ENCODE measurements around the gene RTN4R.

Gene RTN4R

GRCh38 chr22:20254975-20255946, 12.9 kb downstream of the RTN4R start:
- Histone ChIP-seq H3K9ac (ENCODE audit: low read length) (no peak overlapping the region), H2BK12ac (ENCODE audit: low read length in 2 of 2) (no peak overlapping the region), H3K9me3 (ENCODE audit: control insufficient read depth, low read length) (no peaks in the 10 kb centered on the region), H4K91ac (ENCODE audit: low read length) (no peak overlapping the region), H3K4me3 (ENCODE audit: insufficient read depth in 1 of 2, low read depth in 1 of 2, low read length in 2 of 2) (no peak overlapping the region), H3K27ac (ENCODE audit: low read length, poor library complexity, severe bottlenecking) (no peak overlapping the region), H2AFZ (ENCODE audit: low read depth, low read length) (no peak overlapping the region), H3K4ac (ENCODE audit: low read depth in 1 of 2, low read length in 2 of 2) (no peak overlapping the region), H3K18ac (ENCODE audit: low read depth in 1 of 2, low read length in 2 of 2) (no peak overlapping the region), H2BK5ac (ENCODE audit: low read depth, low read length, poor library complexity, severe bottlenecking) (no peak overlapping the region), H4K8ac (ENCODE audit: low read length) (no peak overlapping the region), H2BK15ac (ENCODE audit: low read depth, poor library complexity, severe bottlenecking) (no peak overlapping the region), H3K14ac (ENCODE audit: low read length in 2 of 2) (no peak overlapping the region), H2AK5ac (ENCODE audit: low read length, severe bottlenecking) (no peak overlapping the region), H3K79me1 (replicated peaks; ENCODE audit: low read length, poor library complexity, severe bottlenecking) (no peaks in the 10 kb centered on the region), H3K36me3 (ENCODE audit: control insufficient read depth in 1 of 2, insufficient read depth in 2 of 2, low read depth in 1 of 2, low read length in 2 of 2) (no peaks in the 10 kb centered on the region), H3K4me1 (ENCODE audit: control insufficient read depth, insufficient read depth, low read depth, low read length) (peaks cover 3% of the 10 kb centered on the region), H3K4me2 (ENCODE audit: low read length, poor library complexity, severe bottlenecking) (no peak overlapping the region), H2BK120ac (ENCODE audit: low read depth, low read length) (no peak overlapping the region), H3K27me3 (ENCODE audit: control insufficient read depth in 1 of 2, insufficient read depth in 1 of 2, low read length in 2 of 2) (peaks cover 0 to 19% of the 10 kb centered on the region in 2 experiments), H3K23ac (ENCODE audit: low read length in 2 of 2) (no peak overlapping the region)
- WGBS, result 76% methylated on average over 14 of the region's 23 CpGs
- DNase-seq, result no peak

DNA sequence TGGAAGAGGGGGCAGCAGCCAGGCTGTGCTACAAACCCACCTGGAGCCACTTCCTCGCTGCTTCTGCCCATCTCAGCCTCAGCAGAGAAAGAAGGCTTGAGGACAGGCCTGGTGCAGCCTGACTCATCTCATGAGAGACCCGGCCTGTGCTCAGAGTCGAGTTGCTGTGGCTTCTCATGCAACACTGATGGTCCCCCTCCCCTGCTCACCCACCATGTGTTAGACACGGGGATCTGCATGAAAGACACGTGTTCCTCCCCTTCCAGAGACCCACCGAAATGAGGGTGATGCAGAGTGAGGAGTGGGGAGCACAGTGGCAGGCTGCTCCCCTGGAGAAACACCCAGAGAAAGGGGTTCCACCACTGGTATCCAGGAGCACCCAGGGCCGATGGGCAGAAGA, 15.0 kb downstream of the RTN4R start:
- Histone ChIP-seq H3K4me2 (ENCODE audit: low read length, poor library complexity, severe bottlenecking) (no peak overlapping the region), H4K8ac (ENCODE audit: low read length) (no peak overlapping the region), H3K79me1 (replicated peaks; ENCODE audit: low read length, poor library complexity, severe bottlenecking) (no peaks in the 10 kb centered on the region), H3K4me1 (ENCODE audit: control insufficient read depth, insufficient read depth, low read depth, low read length) (peaks cover 12% of the 10 kb centered on the region), H2AFZ (ENCODE audit: low read depth, low read length) (no peak overlapping the region), H3K9ac (ENCODE audit: low read length) (no peak overlapping the region), H3K27me3 (ENCODE audit: control insufficient read depth in 1 of 2, insufficient read depth in 1 of 2, low read length in 2 of 2) (peaks cover 0 to 22% of the 10 kb centered on the region in 2 experiments), H2BK12ac (ENCODE audit: low read length in 2 of 2) (no peak overlapping the region), H3K14ac (ENCODE audit: low read length in 2 of 2) (no peak overlapping the region), H3K4me3 (ENCODE audit: insufficient read depth in 1 of 2, low read depth in 1 of 2, low read length in 2 of 2) (no peak overlapping the region), H2BK120ac (ENCODE audit: low read depth, low read length) (no peak overlapping the region), H3K9me3 (ENCODE audit: control insufficient read depth, low read length) (no peaks in the 10 kb centered on the region), H3K4ac (ENCODE audit: low read depth in 1 of 2, low read length in 2 of 2) (no peak overlapping the region), H2BK5ac (ENCODE audit: low read depth, low read length, poor library complexity, severe bottlenecking) (no peak overlapping the region), H2BK15ac (ENCODE audit: low read depth, poor library complexity, severe bottlenecking) (no peak overlapping the region), H3K23ac (ENCODE audit: low read length in 2 of 2) (no peak overlapping the region), H3K27ac (ENCODE audit: low read length, poor library complexity, severe bottlenecking) (no peak overlapping the region), H2AK5ac (ENCODE audit: low read length, severe bottlenecking) (no peak overlapping the region), H4K91ac (ENCODE audit: low read length) (no peak overlapping the region), H3K18ac (ENCODE audit: low read depth in 1 of 2, low read length in 2 of 2) (no peak overlapping the region), H3K36me3 (ENCODE audit: control insufficient read depth in 1 of 2, insufficient read depth in 2 of 2, low read depth in 1 of 2, low read length in 2 of 2) (no peaks in the 10 kb centered on the region)
- no peak for DNase-seq
- WGBS, result 76% methylated on average over 5 of the region's 7 CpGs

DNA sequence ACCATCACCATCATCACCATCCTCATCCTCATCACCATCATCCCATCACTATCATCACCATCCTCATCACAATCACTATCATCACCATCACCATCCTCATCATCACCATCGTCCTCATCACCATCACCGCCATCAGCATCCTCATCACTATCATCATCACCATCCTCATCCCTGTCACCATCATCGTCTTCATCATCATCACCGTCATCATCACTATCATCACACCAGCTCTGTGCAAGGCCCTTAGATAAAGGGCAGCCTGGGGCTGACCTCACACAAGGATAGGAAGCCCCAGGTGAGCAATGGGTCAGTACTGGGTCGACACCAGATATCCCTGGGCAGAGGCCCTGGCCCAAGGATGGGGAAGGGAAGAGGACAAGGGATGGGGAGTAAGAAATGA, 16.1 kb downstream of the RTN4R start:
- Histone ChIP-seq H3K4me1 (ENCODE audit: control insufficient read depth, insufficient read depth, low read depth, low read length) (peaks cover 20% of the 10 kb centered on the region), H3K23ac (ENCODE audit: low read length in 2 of 2) (no peak overlapping the region), H2BK15ac (ENCODE audit: low read depth, poor library complexity, severe bottlenecking) (no peak overlapping the region), H2AFZ (ENCODE audit: low read depth, low read length) (no peak overlapping the region), H3K27ac (ENCODE audit: low read length, poor library complexity, severe bottlenecking) (no peak overlapping the region), H3K79me1 (replicated peaks; ENCODE audit: low read length, poor library complexity, severe bottlenecking) (no peaks in the 10 kb centered on the region), H3K4ac (ENCODE audit: low read depth in 1 of 2, low read length in 2 of 2) (no peak overlapping the region), H3K27me3 (ENCODE audit: control insufficient read depth in 1 of 2, insufficient read depth in 1 of 2, low read length in 2 of 2) (peaks cover 0 to 17% of the 10 kb centered on the region in 2 experiments), H4K91ac (ENCODE audit: low read length) (no peak overlapping the region), H2AK5ac (ENCODE audit: low read length, severe bottlenecking) (no peak overlapping the region), H3K14ac (ENCODE audit: low read length in 2 of 2) (no peak overlapping the region), H4K8ac (ENCODE audit: low read length) (no peak overlapping the region), H3K9ac (ENCODE audit: low read length) (no peak overlapping the region), H3K4me3 (ENCODE audit: insufficient read depth in 1 of 2, low read depth in 1 of 2, low read length in 2 of 2) (no peak overlapping the region), H2BK120ac (ENCODE audit: low read depth, low read length) (no peak overlapping the region), H3K4me2 (ENCODE audit: low read length, poor library complexity, severe bottlenecking) (no peak overlapping the region), H3K9me3 (ENCODE audit: control insufficient read depth, low read length) (no peaks in the 10 kb centered on the region), H3K36me3 (ENCODE audit: control insufficient read depth in 1 of 2, insufficient read depth in 2 of 2, low read depth in 1 of 2, low read length in 2 of 2) (no peaks in the 10 kb centered on the region), H2BK12ac (ENCODE audit: low read length in 2 of 2) (no peak overlapping the region), H2BK5ac (ENCODE audit: low read depth, low read length, poor library complexity, severe bottlenecking) (no peak overlapping the region), H3K18ac (ENCODE audit: low read depth in 1 of 2, low read length in 2 of 2) (no peak overlapping the region)
- DNase-seq, result no peak
- 83% methylated on average over 5 of the region's 5 CpGs for WGBS

GRCh38 chr22:20251491-20251890, 16.6 kb downstream of the RTN4R start:
- no peak overlapping the region for H3K27ac ChIP-seq (ENCODE audit: low read length, poor library complexity, severe bottlenecking)
- H2AK5ac ChIP-seq (ENCODE audit: low read length, severe bottlenecking), result no peak overlapping the region
- H3K4me2 ChIP-seq (ENCODE audit: low read length, poor library complexity, severe bottlenecking), result no peak overlapping the region
- H2AFZ ChIP-seq (ENCODE audit: low read depth, low read length), result no peak overlapping the region
- H2BK5ac ChIP-seq (ENCODE audit: low read depth, low read length, poor library complexity, severe bottlenecking), result no peak overlapping the region
- H3K4me1 ChIP-seq (ENCODE audit: control insufficient read depth, insufficient read depth, low read depth, low read length), result peaks cover 23% of the 10 kb centered on the region
- H2BK12ac ChIP-seq (ENCODE audit: low read length in 2 of 2), result no peak overlapping the region
- no peak overlapping the region for H3K4ac ChIP-seq (ENCODE audit: low read depth in 1 of 2, low read length in 2 of 2)
- H3K18ac ChIP-seq (ENCODE audit: low read depth in 1 of 2, low read length in 2 of 2), result no peak overlapping the region
- no peaks in the 10 kb centered on the region for H3K79me1 ChIP-seq (replicated peaks; ENCODE audit: low read length, poor library complexity, severe bottlenecking)
- no peak overlapping the region for H3K9ac ChIP-seq (ENCODE audit: low read length)
- peaks cover 0 to 15% of the 10 kb centered on the region in 2 experiments for H3K27me3 ChIP-seq (ENCODE audit: control insufficient read depth in 1 of 2, insufficient read depth in 1 of 2, low read length in 2 of 2)
- H2BK15ac ChIP-seq (ENCODE audit: low read depth, poor library complexity, severe bottlenecking), result no peak overlapping the region
- H3K36me3 ChIP-seq (ENCODE audit: control insufficient read depth in 1 of 2, insufficient read depth in 2 of 2, low read depth in 1 of 2, low read length in 2 of 2), result no peaks in the 10 kb centered on the region
- H2BK120ac ChIP-seq (ENCODE audit: low read depth, low read length), result no peak overlapping the region
- H3K9me3 ChIP-seq (ENCODE audit: control insufficient read depth, low read length), result no peaks in the 10 kb centered on the region
- no peak overlapping the region for H4K8ac ChIP-seq (ENCODE audit: low read length)
- no peak overlapping the region for H3K4me3 ChIP-seq (ENCODE audit: insufficient read depth in 1 of 2, low read depth in 1 of 2, low read length in 2 of 2)
- no peak overlapping the region for H4K91ac ChIP-seq (ENCODE audit: low read length)
- H3K23ac ChIP-seq (ENCODE audit: low read length in 2 of 2), result no peak overlapping the region
- no peak overlapping the region for H3K14ac ChIP-seq (ENCODE audit: low read length in 2 of 2)
- DNase-seq, result no peak

Data from mesenchymal stem cell (in vitro differentiated cells and primary cell).